ENCODE data around the gene CUTA.
"Not testable (repeated sequence)": the region's sequence is repeated elsewhere in the genome, so short reads cannot be mapped to it uniquely, and the experiment has no call there.

Gene CUTA

GRCh38 chr6:33399881-33400280 lies 18.0 kb downstream of the CUTA start:
- not testable (repeated sequence) for DNase-seq

- not testable (repeated sequence) for DNase-seq
Observed at GRCh38 chr6:33398601-33399000, 19.3 kb downstream of the CUTA start.

- no peak for DNase-seq
Observed at GRCh38 chr6:33397541-33397940, 20.4 kb downstream of the CUTA start.

- no peak for DNase-seq
Observed at GRCh38 chr6:33392979-33393378, 24.9 kb downstream of the CUTA start.

- DNase-seq = peak; percentile 19 to 37
Observed at GRCh38 chr6:33392595-33392948, 25.3 kb downstream of the CUTA start.

GRCh38 chr6:33391922-33392594 lies 25.8 kb downstream of the CUTA start:
- no peak for DNase-seq

- peak; percentile 99 to 100 for DNase-seq
Observed at GRCh38 chr6:33391278-33391921, 26.5 kb downstream of the CUTA start, which contains the start of gene KIFC1. Gene KIFC1 (plus strand): TSS chr6:33391823. CDS start chr6:33391986, 163 bp downstream.

GRCh38 chr6:33390767-33391277 lies 27.1 kb downstream of the CUTA start:
- DNase-seq = no peak

- DNase-seq = no peak
Observed at GRCh38 chr6:33390173-33390572, 27.7 kb downstream of the CUTA start.

- DNase-seq = no peak
Observed at GRCh38 chr6:33384581-33385020, 33.3 kb downstream of the CUTA start.

GRCh38 chr6:33383427-33384185 lies 34.3 kb downstream of the CUTA start:
- DNase-seq = no peak

GRCh38 chr6:33380272-33380981 lies 37.5 kb downstream of the CUTA start:
- no peak for DNase-seq

- not testable (repeated sequence) for DNase-seq
Observed at GRCh38 chr6:33379184-33379583, 38.7 kb downstream of the CUTA start.

- no peak for DNase-seq
Observed at GRCh38 chr6:33377171-33377570, 40.7 kb downstream of the CUTA start.

GRCh38 chr6:33375143-33375671 lies 42.7 kb downstream of the CUTA start:
- DNase-seq = no peak

- no peak for DNase-seq
Observed at GRCh38 chr6:33373960-33374910, 43.7 kb downstream of the CUTA start.

GRCh38 chr6:33372526-33373123 lies 45.3 kb downstream of the CUTA start:
- no peak for DNase-seq

GRCh38 chr6:33371901-33372300 lies 46.0 kb downstream of the CUTA start:
- DNase-seq = not testable (repeated sequence)

GRCh38 chr6:33367715-33368025 lies 50.2 kb downstream of the CUTA start:
- not testable (repeated sequence) for DNase-seq

- DNase-seq = no peak
Observed at GRCh38 chr6:33367009-33367714, 50.7 kb downstream of the CUTA start.

All from NCI-H2081 (cell line).